Measurements from ENCODE around the gene RBM47.

DNA sequence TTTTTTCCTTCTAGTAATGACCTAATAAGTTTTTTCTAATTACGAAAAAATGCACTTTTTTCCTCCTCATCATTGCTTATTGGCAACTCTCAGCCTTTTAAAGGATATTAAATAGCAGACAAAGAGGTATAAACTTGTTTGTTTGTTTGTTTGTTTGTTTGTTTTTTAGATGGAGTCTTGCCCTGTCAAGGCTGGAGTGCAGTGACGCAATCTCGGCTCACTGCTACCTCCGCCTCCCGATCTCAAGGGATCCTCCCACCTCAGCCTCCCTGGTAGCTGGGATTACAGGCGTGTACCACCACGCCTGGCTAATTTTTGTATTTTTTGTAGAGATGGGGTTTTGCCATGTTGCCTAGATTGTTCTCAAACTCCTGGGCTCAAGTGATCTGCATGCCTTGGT, 6.0 kb downstream of the RBM47 start:
- TF ChIP-seq EP300 (conservative IDR thresholded peaks at IDR 0.05; ENCODE audit: poor library complexity, severe bottlenecking) (no peak), EZH2 (IDR thresholded peaks at IDR 0.05; ENCODE audit: borderline replicate concordance, insufficient read depth, low read length, poor library complexity, severe bottlenecking) (no peak), MXI1 (conservative IDR thresholded peaks at IDR 0.05; ENCODE audit: poor library complexity, severe bottlenecking) (no peak), TAF1 (IDR thresholded peaks at IDR 0.05; ENCODE audit: low read depth) (no peak)
- TF ChIP-seq, protein P1, sequence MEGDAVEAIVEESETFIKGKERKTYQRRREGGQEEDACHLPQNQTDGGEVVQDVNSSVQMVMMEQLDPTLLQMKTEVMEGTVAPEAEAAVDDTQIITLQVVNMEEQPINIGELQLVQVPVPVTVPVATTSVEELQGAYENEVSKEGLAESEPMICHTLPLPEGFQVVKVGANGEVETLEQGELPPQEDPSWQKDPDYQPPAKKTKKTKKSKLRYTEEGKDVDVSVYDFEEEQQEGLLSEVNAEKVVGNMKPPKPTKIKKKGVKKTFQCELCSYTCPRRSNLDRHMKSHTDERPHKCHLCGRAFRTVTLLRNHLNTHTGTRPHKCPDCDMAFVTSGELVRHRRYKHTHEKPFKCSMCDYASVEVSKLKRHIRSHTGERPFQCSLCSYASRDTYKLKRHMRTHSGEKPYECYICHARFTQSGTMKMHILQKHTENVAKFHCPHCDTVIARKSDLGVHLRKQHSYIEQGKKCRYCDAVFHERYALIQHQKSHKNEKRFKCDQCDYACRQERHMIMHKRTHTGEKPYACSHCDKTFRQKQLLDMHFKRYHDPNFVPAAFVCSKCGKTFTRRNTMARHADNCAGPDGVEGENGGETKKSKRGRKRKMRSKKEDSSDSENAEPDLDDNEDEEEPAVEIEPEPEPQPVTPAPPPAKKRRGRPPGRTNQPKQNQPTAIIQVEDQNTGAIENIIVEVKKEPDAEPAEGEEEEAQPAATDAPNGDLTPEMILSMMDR (IDR thresholded peaks at IDR 0.05; ENCODE audit: poor library complexity, severe bottlenecking) = no peak

Data from neural cell (in vitro differentiated cells).